Measurements from ENCODE around the gene SUCLG1.
"Not testable (repeated sequence)": the region's sequence is repeated elsewhere in the genome, so short reads cannot be mapped to it uniquely, and the experiment has no call there.

The SUCLG1 gene

GRCh38 chr2:84459018-84459943, at the start of gene SUCLG1:
SUCLG1 (minus strand) TSS chr2:84459280; CDS start chr2:84459269, 11 bp downstream.
- DNase-seq (ENCODE audit: low read depth) = peak; percentile 78

- no peak for DNase-seq (ENCODE audit: low read depth)
Observed at GRCh38 chr2:84498150-84498799, 39.2 kb upstream of the SUCLG1 start.

- DNase-seq (ENCODE audit: low read depth) = no peak
Observed at GRCh38 chr2:84497285-84497684, 38.2 kb upstream of the SUCLG1 start.

- no peak for DNase-seq (ENCODE audit: low read depth)
Observed at GRCh38 chr2:84496386-84496785, 37.3 kb upstream of the SUCLG1 start.

- DNase-seq (ENCODE audit: low read depth) = peak; percentile 13
Observed at GRCh38 chr2:84495539-84496146, 36.6 kb upstream of the SUCLG1 start.

- DNase-seq (ENCODE audit: low read depth) = no peak
Observed at GRCh38 chr2:84494070-84494469, 35.0 kb upstream of the SUCLG1 start.

- DNase-seq (ENCODE audit: low read depth) = no peak
Observed at GRCh38 chr2:84493514-84493913, 34.4 kb upstream of the SUCLG1 start.

GRCh38 chr2:84492571-84492970, 33.5 kb upstream of the SUCLG1 start:
- no peak for DNase-seq (ENCODE audit: low read depth)

GRCh38 chr2:84491741-84492140, 32.7 kb upstream of the SUCLG1 start:
- DNase-seq (ENCODE audit: low read depth) = no peak

- no peak for DNase-seq (ENCODE audit: low read depth)
Observed at GRCh38 chr2:84491256-84491655, 32.2 kb upstream of the SUCLG1 start.

- no peak for DNase-seq (ENCODE audit: low read depth)
Observed at GRCh38 chr2:84487298-84487996, 28.4 kb upstream of the SUCLG1 start.

GRCh38 chr2:84486441-84487115, 27.5 kb upstream of the SUCLG1 start:
- DNase-seq (ENCODE audit: low read depth) = no peak

- DNase-seq (ENCODE audit: low read depth) = no peak
Observed at GRCh38 chr2:84483320-84483719, 24.2 kb upstream of the SUCLG1 start.

- no peak for DNase-seq (ENCODE audit: low read depth)
Observed at GRCh38 chr2:84482603-84483002, 23.5 kb upstream of the SUCLG1 start.

- DNase-seq (ENCODE audit: low read depth) = no peak
Observed at GRCh38 chr2:84481702-84482101, 22.6 kb upstream of the SUCLG1 start.

GRCh38 chr2:84478867-84479266, 19.8 kb upstream of the SUCLG1 start:
- DNase-seq (ENCODE audit: low read depth) = no peak

- DNase-seq (ENCODE audit: low read depth) = no peak
Observed at GRCh38 chr2:84477886-84478285, 18.8 kb upstream of the SUCLG1 start.

GRCh38 chr2:84474176-84474575, 15.1 kb upstream of the SUCLG1 start:
- no peak for DNase-seq (ENCODE audit: low read depth)

- DNase-seq (ENCODE audit: low read depth) = no peak
Observed at GRCh38 chr2:84472856-84473565, 13.9 kb upstream of the SUCLG1 start.

- not testable (repeated sequence) for DNase-seq (ENCODE audit: low read depth)
Observed at GRCh38 chr2:84472423-84472822, 13.3 kb upstream of the SUCLG1 start.

- DNase-seq (ENCODE audit: low read depth) = no peak
Observed at GRCh38 chr2:84467389-84467788, 8.3 kb upstream of the SUCLG1 start.
